HFFc6 (cell line): ENCODE data around the gene AGBL5. TPM values are rescaled to one million over a fixed set of nuclear protein-coding genes. Genes with fewer than 3 reads are reported as not detected.

Experiments used
- DNase-seq: peaks from one replicate; pipeline ENCODE4 v3.0.0-alpha.2; 2018
- H3K27ac Mint-ChIP-seq: 2 replicates; pipeline ENCODE4 v1.8.0; 2020; ENCODE audit warnings: mild to moderate bottlenecking, mixed read lengths
- H3K27me3 Mint-ChIP-seq: 2 replicates; pipeline ENCODE4 v1.8.0; 2021; ENCODE audit warnings: mild to moderate bottlenecking, moderate library complexity, mixed read lengths; ENCODE audit not compliant: insufficient read depth
- H3K36me3 Mint-ChIP-seq: 2 replicates; pipeline ENCODE4 v1.8.0; 2021; ENCODE audit warnings: low read depth, mixed read lengths
- H3K4me1 Mint-ChIP-seq: 2 replicates; pipeline ENCODE4 v1.8.0; 2020; ENCODE audit warnings: low read depth, mixed read lengths
- H3K4me3 Mint-ChIP-seq: 2 replicates; pipeline ENCODE4 v1.8.0; 2020; ENCODE audit warnings: mild to moderate bottlenecking, moderate library complexity, mixed read lengths
- H3K9me3 Mint-ChIP-seq: 2 replicates; pipeline ENCODE4 v1.8.0; 2020; ENCODE audit warnings: mild to moderate bottlenecking, mixed read lengths
- total RNA-seq, 6 experiments: library from RNA; stranded (reverse); fragmentation: NEBNext Ultra II Directional; extraction: Animal tissue kit (Norgen Biotek cat#: 25700); gene quantifications; 2 replicates in 1 of 6; 3 replicates in 5 of 6; pipeline ENCODE4 v1.2.3, GENCODE V29; 2021
- TF ChIP-seq, protein P1 (sequence below): fragments of 200-600 bp; sonication (generic); IDR thresholded peaks from 2 replicates; pipeline ENCODE4 v1.5.0; 2021; ENCODE audit warnings: antibody characterized with exemption, mild to moderate bottlenecking

Gene AGBL5
- total RNA-seq, 6 experiments from 2014 or later = 23.5 to 31.4 (median 28.6) TPM

DNA sequence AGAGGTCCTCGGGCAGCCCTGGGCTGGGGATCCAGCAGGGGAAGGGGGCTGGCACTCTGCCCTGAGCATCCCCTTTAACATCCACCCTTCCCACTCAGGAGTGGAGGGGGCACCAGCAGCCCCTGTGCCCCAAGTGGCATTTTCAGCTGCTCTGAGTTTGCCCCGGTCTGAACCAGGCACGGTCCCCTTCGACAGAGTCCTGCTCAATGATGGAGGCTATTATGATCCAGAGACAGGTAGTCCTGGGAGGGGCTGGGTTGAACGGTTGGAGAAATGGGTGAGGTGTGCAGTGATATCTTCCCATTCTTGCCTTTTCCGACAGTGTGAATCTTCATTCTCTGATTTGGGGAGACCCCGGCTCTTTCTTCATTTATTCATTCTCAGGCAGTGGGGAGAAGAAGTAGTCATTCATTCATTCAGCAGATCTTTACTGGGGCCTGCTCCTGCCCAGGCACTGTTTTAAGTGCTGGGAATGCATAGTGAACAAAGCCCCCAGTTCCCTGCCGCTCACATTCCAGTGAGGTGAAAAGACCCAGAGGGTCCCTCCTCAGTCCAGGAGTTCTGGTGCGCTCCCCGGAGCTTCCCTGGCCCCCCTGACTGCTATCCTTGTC, 33.7 kb downstream of the AGBL5 start:
- Mint-ChIP-seq H3K27ac (peak overlapping the region; percentile 41), H3K9me3 (no peaks in the 10 kb centered on the region), H3K36me3 (peaks cover 9% of the 10 kb centered on the region; the same call in 1 of the 2 replicates), H3K27me3 (peaks cover 3% of the 10 kb centered on the region), H3K4me1 (peaks cover 32% of the 10 kb centered on the region), H3K4me3 (peak overlapping the region; percentile 62)
- no peak for DNase-seq
- TF ChIP-seq, protein P1, sequence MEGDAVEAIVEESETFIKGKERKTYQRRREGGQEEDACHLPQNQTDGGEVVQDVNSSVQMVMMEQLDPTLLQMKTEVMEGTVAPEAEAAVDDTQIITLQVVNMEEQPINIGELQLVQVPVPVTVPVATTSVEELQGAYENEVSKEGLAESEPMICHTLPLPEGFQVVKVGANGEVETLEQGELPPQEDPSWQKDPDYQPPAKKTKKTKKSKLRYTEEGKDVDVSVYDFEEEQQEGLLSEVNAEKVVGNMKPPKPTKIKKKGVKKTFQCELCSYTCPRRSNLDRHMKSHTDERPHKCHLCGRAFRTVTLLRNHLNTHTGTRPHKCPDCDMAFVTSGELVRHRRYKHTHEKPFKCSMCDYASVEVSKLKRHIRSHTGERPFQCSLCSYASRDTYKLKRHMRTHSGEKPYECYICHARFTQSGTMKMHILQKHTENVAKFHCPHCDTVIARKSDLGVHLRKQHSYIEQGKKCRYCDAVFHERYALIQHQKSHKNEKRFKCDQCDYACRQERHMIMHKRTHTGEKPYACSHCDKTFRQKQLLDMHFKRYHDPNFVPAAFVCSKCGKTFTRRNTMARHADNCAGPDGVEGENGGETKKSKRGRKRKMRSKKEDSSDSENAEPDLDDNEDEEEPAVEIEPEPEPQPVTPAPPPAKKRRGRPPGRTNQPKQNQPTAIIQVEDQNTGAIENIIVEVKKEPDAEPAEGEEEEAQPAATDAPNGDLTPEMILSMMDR = no peak; the same call in 1 of the 2 replicates

DNA sequence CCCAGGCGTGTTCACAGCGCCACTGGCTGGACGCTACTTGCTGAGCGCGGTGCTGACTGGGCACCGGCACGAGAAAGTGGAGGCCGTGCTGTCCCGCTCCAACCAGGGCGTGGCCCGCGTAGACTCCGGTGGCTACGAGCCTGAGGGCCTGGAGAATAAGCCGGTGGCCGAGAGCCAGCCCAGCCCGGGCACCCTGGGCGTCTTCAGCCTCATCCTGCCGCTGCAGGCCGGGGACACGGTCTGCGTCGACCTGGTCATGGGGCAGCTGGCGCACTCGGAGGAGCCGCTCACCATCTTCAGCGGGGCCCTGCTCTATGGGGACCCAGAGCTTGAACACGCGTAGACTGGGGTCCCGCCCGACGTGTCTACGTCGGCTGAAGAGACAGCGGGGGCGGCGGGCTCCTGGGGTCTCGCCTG, 34.2 kb downstream of the AGBL5 start:
- TF ChIP-seq, protein P1 = peak; percentile 57; the same call in 1 of the 2 replicates
- Mint-ChIP-seq H3K36me3 (peaks cover 7% of the 10 kb centered on the region; the same call in 1 of the 2 replicates), H3K4me1 (peaks cover 27% of the 10 kb centered on the region), H3K27me3 (peaks cover 3% of the 10 kb centered on the region), H3K9me3 (no peaks in the 10 kb centered on the region), H3K4me3 (peak overlapping the region; percentile 62), H3K27ac (peak overlapping the region; percentile 41)
- peak; percentile 46 for DNase-seq

DNA sequence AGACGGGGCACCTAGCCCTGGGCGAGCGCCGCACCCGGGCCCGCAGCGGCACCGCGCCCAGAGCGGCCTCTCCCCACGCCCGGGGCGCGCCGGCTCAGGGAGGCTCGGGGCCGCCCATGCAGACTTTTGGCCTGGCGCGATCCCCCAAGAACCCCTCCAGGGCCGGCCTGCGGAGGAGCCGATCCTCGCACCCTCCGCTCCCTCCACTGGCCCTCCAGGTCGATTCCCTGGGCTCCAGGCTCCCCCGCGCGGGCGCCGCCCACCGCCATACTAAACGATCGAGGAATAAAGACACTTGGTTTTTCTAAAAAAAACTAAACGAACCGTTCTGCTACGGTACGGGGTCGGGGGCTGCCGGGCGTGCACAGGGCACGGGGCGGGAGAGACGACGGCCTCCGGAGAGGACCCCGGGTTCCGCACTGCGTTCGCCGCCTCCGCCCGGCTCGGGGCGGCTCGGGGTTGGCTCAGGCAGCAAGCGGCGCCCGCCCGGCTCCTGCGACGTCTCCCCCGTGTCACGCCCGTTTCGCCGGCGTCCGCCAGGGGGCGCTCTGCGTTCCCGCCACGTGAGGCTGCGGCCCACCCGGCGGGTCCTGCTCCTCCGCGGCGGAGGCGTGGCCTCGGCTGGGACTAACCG, 34.7 kb downstream of the AGBL5 start:
- Mint-ChIP-seq H3K27ac (peak overlapping the region; percentile 65), H3K9me3 (no peaks in the 10 kb centered on the region), H3K27me3 (peaks cover 3% of the 10 kb centered on the region), H3K4me1 (peaks cover 21% of the 10 kb centered on the region), H3K36me3 (peaks cover 4% of the 10 kb centered on the region; the same call in 1 of the 2 replicates), H3K4me3 (peak overlapping the region; percentile 79)
- peak; percentile 84 for DNase-seq
- TF ChIP-seq, protein P1 = peak; percentile 96

DNA sequence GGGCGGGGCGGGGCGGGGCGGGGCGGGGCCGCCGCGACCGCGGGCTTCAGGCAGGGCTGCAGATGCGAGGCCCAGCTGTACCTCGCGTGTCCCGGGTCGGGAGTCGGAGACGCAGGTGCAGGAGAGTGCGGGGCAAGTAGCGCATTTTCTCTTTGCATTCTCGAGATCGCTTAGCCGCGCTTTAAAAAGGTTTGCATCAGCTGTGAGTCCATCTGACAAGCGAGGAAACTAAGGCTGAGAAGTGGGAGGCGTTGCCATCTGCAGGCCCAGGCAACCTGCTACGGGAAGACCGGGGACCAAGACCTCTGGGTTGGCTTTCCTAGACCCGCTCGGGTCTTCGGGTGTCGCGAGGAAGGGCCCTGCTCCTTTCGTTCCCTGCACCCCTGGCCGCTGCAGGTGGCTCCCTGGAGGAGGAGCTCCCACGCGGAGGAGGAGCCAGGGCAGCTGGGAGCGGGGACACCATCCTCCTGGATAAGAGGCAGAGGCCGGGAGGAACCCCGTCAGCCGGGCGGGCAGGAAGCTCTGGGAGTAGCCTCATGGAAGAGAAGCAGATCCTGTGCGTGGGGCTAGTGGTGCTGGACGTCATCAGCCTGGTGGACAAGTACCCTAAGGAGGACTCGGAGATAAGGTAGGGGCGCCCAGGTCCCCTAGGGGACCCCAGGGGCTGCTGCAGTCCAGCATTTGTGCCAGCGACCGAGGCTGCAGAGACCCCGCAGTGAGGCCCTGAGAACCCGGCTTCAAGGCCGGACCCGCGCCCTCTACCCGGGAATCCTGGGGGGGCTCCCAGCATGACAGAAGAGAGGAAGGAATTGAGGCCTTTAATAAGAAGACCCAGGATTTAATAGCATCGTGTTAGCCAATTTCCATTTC, 35.5 kb downstream of the AGBL5 start, which contains the start of gene KHK:
Gene KHK, plus strand, starts transcription at position 49 of the 870 bp plus-strand sequence. Its CDS starts 488 bp downstream, at position 537.
- DNase-seq = no peak
- Mint-ChIP-seq H3K27ac (peak within 1 kb of the TSS; percentile 65), H3K27me3 (peaks cover 3% of the 10 kb centered on the region), H3K36me3 (no peaks in the 10 kb centered on the region), H3K4me1 (peaks cover 16% of the 10 kb centered on the region), H3K4me3 (peak within 1 kb of the TSS; percentile 82), H3K9me3 (no peaks in the 10 kb centered on the region)
- TF ChIP-seq, protein P1 = peak; percentile 66

DNA sequence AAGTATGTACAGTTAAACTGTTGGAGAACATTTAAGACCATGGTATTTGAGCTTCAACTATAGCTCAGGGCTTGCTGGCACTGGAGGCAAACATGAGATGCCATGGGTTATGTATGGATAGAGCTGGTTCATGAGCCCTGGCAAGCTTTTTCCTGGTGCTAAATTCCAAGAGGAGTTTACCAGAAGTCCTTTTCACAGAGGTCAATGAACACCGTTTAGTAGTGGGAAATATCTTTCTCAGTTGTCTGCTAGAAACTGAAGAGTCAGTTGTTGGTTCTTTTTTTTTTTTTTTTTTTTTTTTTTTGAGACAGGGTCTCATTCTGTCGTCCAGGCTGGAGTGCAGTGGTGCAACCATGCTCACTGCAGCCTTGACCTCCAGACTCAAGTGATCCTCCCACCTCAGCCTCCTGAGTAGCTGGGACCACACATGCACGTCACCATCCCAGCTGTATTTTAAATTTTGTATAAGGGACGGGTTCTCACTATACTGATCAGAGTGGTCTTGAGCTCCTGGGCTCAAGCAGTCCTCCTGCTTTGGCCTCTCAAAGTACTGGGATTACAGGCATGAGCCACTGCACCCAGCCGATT, 36.4 kb downstream of the AGBL5 start:
- H3K27me3 Mint-ChIP-seq = peaks cover 5% of the 10 kb centered on the region
- H3K4me1 Mint-ChIP-seq = peaks cover 17% of the 10 kb centered on the region
- no peak overlapping the region for H3K4me3 Mint-ChIP-seq
- TF ChIP-seq, protein P1 = no peak
- no peaks in the 10 kb centered on the region for H3K36me3 Mint-ChIP-seq
- H3K27ac Mint-ChIP-seq = no peak overlapping the region
- H3K9me3 Mint-ChIP-seq = no peaks in the 10 kb centered on the region
- DNase-seq = no peak
